DOHH2 (cell line): ENCODE results near the gene FNBP1L.

Experiments used
- CTCF ChIP-seq: fragments of 200-600 bp; sonication (generic); IDR thresholded peaks from one replicate; pipeline ENCODE4 v1.5.1; 2014; ENCODE audit warnings: antibody characterized with exemption, mild to moderate bottlenecking, low read depth, low read length; ENCODE audit not compliant: poor library complexity, severe bottlenecking
- EZH2phosphoT487 ChIP-seq: fragments of 200-600 bp; sonication (generic); IDR thresholded peaks from 2 replicates; pipeline ENCODE4 v1.6.1; 2017; ENCODE audit warnings: borderline replicate concordance, mild to moderate bottlenecking, antibody characterized with exemption, low read length, moderate library complexity, mixed read lengths

DNA sequence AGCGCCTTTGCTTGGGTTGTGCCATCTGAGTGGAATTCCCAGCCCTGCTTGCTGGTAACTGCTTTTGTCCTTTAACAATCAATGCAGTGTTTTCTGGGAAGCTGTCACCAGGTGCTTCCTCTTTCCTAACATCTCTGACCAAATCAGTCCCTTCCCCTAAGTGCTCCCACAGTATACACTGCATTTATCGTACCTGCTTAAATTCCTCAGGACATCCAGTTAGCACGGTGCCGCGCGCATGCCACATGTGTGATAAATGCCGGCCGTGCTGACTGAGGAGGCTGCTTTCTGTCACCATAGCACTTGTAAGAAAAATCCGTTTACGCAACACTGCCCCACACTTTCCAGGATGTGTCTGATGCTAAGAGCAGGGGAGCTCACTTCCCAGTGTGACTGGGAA lies 118.3 kb downstream of the FNBP1L start:
- TF ChIP-seq CTCF (no peak), EZH2phosphoT487 (no peak)
